ENCODE results near the gene ING4. TPM values are rescaled to one million over a fixed set of nuclear protein-coding genes. Genes with fewer than 3 reads are reported as not detected.

ING4 gene
- total RNA-seq, 2 experiments from 2014 or later, result 24.9 TPM

GRCh38 chr12:6685814-6686213, 22.9 kb upstream of the ING4 start:
- DNase-seq (no peak), ATAC-seq (no peak)
- Mint-ChIP-seq H3K27me3 (ENCODE audit: low read depth) (no peaks in the 10 kb centered on the region), H3K4me3 (no peak overlapping the region), H3K36me3 (ENCODE audit: low read depth) (peaks cover 54% of the 10 kb centered on the region), H3K27ac (no peak overlapping the region), H3K4me1 (ENCODE audit: low read depth) (peaks cover 57% of the 10 kb centered on the region), H3K9me3 (ENCODE audit: insufficient read depth) (no peaks in the 10 kb centered on the region)
- ChIA-PET POLR2A (no interaction called here), CTCF (interaction anchor here (0.9 to 1.6 kb wide), 3 partner anchors 15 to 120 kb away, joined by 3 to 4 read pairs (median 4); no protein-coding TSS in a partner anchor)

- Mint-ChIP-seq H3K4me1 (ENCODE audit: low read depth) (peaks cover 51% of the 10 kb centered on the region), H3K36me3 (ENCODE audit: low read depth) (peaks cover 61% of the 10 kb centered on the region), H3K9me3 (ENCODE audit: insufficient read depth) (no peaks in the 10 kb centered on the region), H3K27ac (peak overlapping the region; percentile 61), H3K27me3 (ENCODE audit: low read depth) (no peaks in the 10 kb centered on the region), H3K4me3 (no peak overlapping the region)
- DNase-seq (peak; percentile 74), ATAC-seq (no peak)
- CTCF ChIA-PET, result interaction anchor here (0.8 to 2.2 kb wide), 31 partner anchors 9 to 261 kb away, joined by 3 to 33 read pairs (median 5); partner anchors contain the start of genes COPS7A and USP5
- POLR2A ChIA-PET, result interaction anchor here (0.7 to 1.5 kb wide), 3 partner anchors 15 to 64 kb away, joined by 3 to 4 read pairs (median 4); partner anchors contain the start of gene LPAR5
Observed at GRCh38 chr12:6684609-6685008, 21.7 kb upstream of the ING4 start.

- ATAC-seq, result no peak
- POLR2A ChIA-PET, result interaction anchor here (1.5 kb wide), 1 partner anchor 12 kb away, joined by 8 read pairs; the partner anchor contains the start of gene ZNF384
Observed at GRCh38 chr12:6676962-6677361, 14.0 kb upstream of the ING4 start.

DNA sequence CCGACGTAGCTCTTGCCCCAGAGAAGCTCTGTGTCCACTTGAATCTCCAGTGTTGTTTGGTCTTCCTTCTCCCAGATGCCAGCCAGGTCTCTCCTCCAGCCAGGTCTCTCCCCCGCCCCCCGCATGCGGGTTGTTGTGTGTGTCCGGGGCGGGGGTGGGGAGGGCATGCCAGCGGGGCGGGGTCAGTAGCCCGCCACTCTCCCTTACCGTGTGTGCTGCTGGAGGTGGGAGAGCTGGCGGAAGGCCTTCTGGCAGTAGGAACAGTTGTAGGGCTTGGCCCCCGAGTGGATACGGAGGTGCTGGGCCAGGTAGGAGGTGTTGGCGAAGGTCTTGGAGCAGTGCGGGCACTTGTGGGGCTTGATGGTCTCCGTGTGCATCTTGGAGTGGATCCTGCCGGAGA, 9.2 kb upstream of the ING4 start:
- H3K4me3 Mint-ChIP-seq, result no peak overlapping the region
- ATAC-seq, result no peak
- POLR2A ChIA-PET, result no interaction called here
- H3K27ac Mint-ChIP-seq, result no peak overlapping the region
- no peaks in the 10 kb centered on the region for H3K27me3 Mint-ChIP-seq (ENCODE audit: low read depth)
- peaks cover 76% of the 10 kb centered on the region for H3K36me3 Mint-ChIP-seq (ENCODE audit: low read depth)
- H3K4me1 Mint-ChIP-seq (ENCODE audit: low read depth), result no peaks in the 10 kb centered on the region
- H3K9me3 Mint-ChIP-seq (ENCODE audit: insufficient read depth), result no peaks in the 10 kb centered on the region
- DNase-seq, result no peak
- CTCF ChIA-PET, result interaction anchor here (1.0 kb wide), 1 partner anchor 12 kb away, joined by 3 read pairs; no protein-coding TSS in a partner anchor

More at GRCh38 chr12:6676962-6677361, 14.0 kb upstream of the ING4 start:
- Mint-ChIP-seq H3K27ac (no peak overlapping the region), H3K4me1 (ENCODE audit: low read depth) (peaks cover 4% of the 10 kb centered on the region), H3K27me3 (ENCODE audit: low read depth) (no peaks in the 10 kb centered on the region), H3K4me3 (no peak overlapping the region), H3K36me3 (ENCODE audit: low read depth) (peaks cover 70% of the 10 kb centered on the region), H3K9me3 (ENCODE audit: insufficient read depth) (no peaks in the 10 kb centered on the region)
- DNase-seq, result no peak
- CTCF ChIA-PET, result interaction anchor here (0.9 kb wide), 1 partner anchor 106 kb away, joined by 4 read pairs; no protein-coding TSS in a partner anchor

DNA sequence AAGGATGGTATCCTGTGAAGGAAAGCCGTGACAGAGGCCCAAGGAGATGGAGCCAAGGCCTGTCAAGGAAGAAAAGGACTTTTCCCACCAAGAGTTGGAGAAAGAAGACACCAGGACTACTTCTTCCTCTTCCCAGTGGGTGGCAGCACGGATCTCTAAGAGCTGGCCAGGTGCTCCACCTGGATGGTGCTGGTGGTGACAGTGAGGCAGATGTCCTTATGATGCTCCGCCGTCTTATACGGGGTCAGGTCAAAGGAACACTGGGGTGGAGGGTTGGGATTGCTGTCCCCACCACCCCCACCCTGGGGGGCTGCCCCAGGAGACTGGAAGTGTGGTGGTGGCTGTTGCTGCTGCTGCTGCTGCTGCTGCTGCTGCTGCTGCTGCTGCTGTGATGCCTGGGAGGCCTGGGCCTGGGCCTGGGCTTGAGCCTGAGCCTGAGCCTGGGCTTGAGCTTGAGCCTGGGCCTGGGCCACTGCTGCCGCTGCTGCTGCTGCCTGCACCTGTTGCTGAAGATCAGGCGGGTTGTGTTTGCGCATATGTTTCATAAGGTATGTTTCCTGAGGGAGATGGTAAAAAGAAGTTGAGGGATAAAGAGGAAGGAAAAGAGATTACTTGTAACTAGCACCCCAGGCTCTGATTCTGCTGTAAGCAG, 4.8 kb upstream of the ING4 start:
- H3K9me3 Mint-ChIP-seq (ENCODE audit: insufficient read depth), result no peaks in the 10 kb centered on the region
- ATAC-seq, result no peak
- no peak for DNase-seq
- H3K27ac Mint-ChIP-seq, result peak overlapping the region; percentile 10
- peaks cover 13% of the 10 kb centered on the region for H3K4me1 Mint-ChIP-seq (ENCODE audit: low read depth)
- H3K36me3 Mint-ChIP-seq (ENCODE audit: low read depth), result peaks cover 66% of the 10 kb centered on the region
- H3K27me3 Mint-ChIP-seq (ENCODE audit: low read depth), result no peaks in the 10 kb centered on the region
- POLR2A ChIA-PET, result no interaction called here
- CTCF ChIA-PET, result interaction anchor here (1.2 to 2.4 kb wide), 2 partner anchors 12 to 17 kb away, joined by 3 to 7 read pairs; no protein-coding TSS in a partner anchor
- H3K4me3 Mint-ChIP-seq, result no peak overlapping the region

- CTCF ChIA-PET, result interaction anchor here (3.0 kb wide), 1 partner anchor 46 kb away, joined by 12 read pairs; no protein-coding TSS in a partner anchor
- Mint-ChIP-seq H3K4me1 (ENCODE audit: low read depth) (peaks cover 22% of the 10 kb centered on the region), H3K9me3 (ENCODE audit: insufficient read depth) (no peaks in the 10 kb centered on the region), H3K4me3 (no peak overlapping the region), H3K36me3 (ENCODE audit: low read depth) (peaks cover 52% of the 10 kb centered on the region), H3K27me3 (ENCODE audit: low read depth) (no peaks in the 10 kb centered on the region), H3K27ac (no peak overlapping the region)
- DNase-seq, result no peak
- POLR2A ChIA-PET, result no interaction called here
- ATAC-seq, result no peak
Observed at GRCh38 chr12:6666211-6666610, 3.3 kb upstream of the ING4 start.

DNA sequence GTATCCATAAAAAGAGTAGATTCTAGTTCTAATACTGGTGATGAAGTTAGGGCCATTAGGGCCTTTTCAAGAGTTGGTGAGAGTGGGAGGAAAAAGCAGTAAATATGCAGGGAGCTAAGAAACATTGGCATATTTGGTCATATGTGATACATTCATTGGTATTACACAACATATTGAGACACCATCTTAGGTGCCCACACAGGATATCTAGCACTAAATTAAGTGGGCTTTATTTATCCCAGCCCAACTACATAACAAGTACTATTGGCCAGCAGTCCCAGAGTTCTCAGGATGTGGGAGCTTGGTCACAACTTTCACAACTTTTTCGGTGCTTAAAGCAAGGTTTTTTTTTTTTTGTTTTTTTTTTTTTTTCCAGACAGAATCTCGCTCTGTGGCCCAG, 2.0 kb upstream of the ING4 start:
- ChIA-PET POLR2A (interaction anchor here (0.6 to 1.7 kb wide), 5 partner anchors 24 to 60 kb away, joined by 3 to 7 read pairs (median 4); partner anchors contain the start of gene ZNF384), CTCF (interaction anchor here (0.7 to 3.0 kb wide), 6 partner anchors 9 to 51 kb away, joined by 3 to 12 read pairs (median 5); partner anchors contain the start of gene ZNF384)
- Mint-ChIP-seq H3K27me3 (ENCODE audit: low read depth) (no peaks in the 10 kb centered on the region), H3K4me3 (no peak overlapping the region), H3K36me3 (ENCODE audit: low read depth) (peaks cover 41% of the 10 kb centered on the region), H3K9me3 (ENCODE audit: insufficient read depth) (no peaks in the 10 kb centered on the region), H3K4me1 (ENCODE audit: low read depth) (peaks cover 22% of the 10 kb centered on the region), H3K27ac (peak overlapping the region; percentile 94)
- DNase-seq (no peak), ATAC-seq (no peak)

DNA sequence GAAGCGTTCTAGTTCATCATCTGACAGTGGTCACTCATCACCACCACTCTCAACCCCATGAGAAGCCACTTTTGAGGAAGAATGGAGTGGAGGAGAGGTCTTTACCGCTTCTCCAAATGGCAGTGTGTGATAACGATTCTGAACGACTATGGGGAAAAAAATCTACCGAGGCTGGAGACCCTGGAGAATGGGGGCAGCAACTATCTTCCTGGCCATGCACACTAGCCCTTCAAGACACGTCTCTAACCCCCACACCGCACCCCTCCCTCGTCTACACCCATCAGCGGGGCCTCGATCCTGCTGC, 365 bp downstream of the ING4 start:
- Mint-ChIP-seq H3K27ac (peak overlapping the region; percentile 94), H3K4me1 (ENCODE audit: low read depth) (peaks cover 22% of the 10 kb centered on the region), H3K36me3 (ENCODE audit: low read depth) (peaks cover 27% of the 10 kb centered on the region), H3K27me3 (ENCODE audit: low read depth) (no peaks in the 10 kb centered on the region), H3K4me3 (peak overlapping the region; percentile 86), H3K9me3 (ENCODE audit: insufficient read depth) (no peaks in the 10 kb centered on the region)
- CTCF ChIA-PET, result no interaction called here
- POLR2A ChIA-PET, result interaction anchor here (0.6 to 0.9 kb wide), 2 partner anchors 27 to 57 kb away, joined by 3 read pairs; partner anchors contain the start of gene ZNF384
- no peak for DNase-seq
- peak; percentile 66 for ATAC-seq

GRCh38 chr12:6653987-6654386, 8.9 kb downstream of the ING4 start:
- H3K27me3 Mint-ChIP-seq (ENCODE audit: low read depth), result no peaks in the 10 kb centered on the region
- ATAC-seq, result no peak
- no peak overlapping the region for H3K4me3 Mint-ChIP-seq
- POLR2A ChIA-PET, result interaction anchor here (1.7 kb wide), 1 partner anchor 18 kb away, joined by 3 read pairs; the partner anchor contains the start of gene LPAR5
- no peak for DNase-seq
- H3K36me3 Mint-ChIP-seq (ENCODE audit: low read depth), result peaks cover 28% of the 10 kb centered on the region
- no peaks in the 10 kb centered on the region for H3K9me3 Mint-ChIP-seq (ENCODE audit: insufficient read depth)
- no peak overlapping the region for H3K27ac Mint-ChIP-seq
- H3K4me1 Mint-ChIP-seq (ENCODE audit: low read depth), result no peaks in the 10 kb centered on the region
- CTCF ChIA-PET, result no interaction called here

GRCh38 chr12:6653342-6653741, 9.6 kb downstream of the ING4 start:
- no peak overlapping the region for H3K27ac Mint-ChIP-seq
- H3K27me3 Mint-ChIP-seq (ENCODE audit: low read depth), result no peaks in the 10 kb centered on the region
- ChIA-PET CTCF (no interaction called here), POLR2A (interaction anchor here (0.6 kb wide), 1 partner anchor 41 kb away, joined by 3 read pairs; no protein-coding TSS in a partner anchor)
- H3K9me3 Mint-ChIP-seq (ENCODE audit: insufficient read depth), result no peaks in the 10 kb centered on the region
- DNase-seq (no peak), ATAC-seq (no peak)
- no peaks in the 10 kb centered on the region for H3K4me1 Mint-ChIP-seq (ENCODE audit: low read depth)
- no peak overlapping the region for H3K4me3 Mint-ChIP-seq
- peaks cover 25% of the 10 kb centered on the region for H3K36me3 Mint-ChIP-seq (ENCODE audit: low read depth)

DNA sequence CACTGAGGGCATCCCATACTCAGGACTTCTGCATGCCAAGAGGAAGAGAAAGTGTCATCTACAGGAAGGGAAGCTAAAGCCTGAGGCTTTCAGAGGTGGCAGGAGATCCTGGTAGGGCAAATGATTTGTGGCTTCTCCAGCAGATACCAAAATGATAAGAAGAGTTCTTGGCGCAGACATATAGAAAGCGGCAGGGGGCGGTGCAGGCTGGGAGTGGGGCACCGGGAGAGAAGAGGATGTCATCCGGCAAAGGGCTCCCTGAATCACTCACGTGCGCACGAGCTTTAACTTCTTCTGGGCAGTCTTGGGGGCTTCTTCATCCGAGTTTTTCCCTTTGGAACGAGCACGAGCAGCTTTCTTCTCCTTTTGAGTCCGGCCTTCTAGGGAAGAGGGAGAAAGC, 10.5 kb downstream of the ING4 start:
- ChIA-PET POLR2A (interaction anchor here (0.9 kb wide), 1 partner anchor 17 kb away, joined by 3 read pairs; the partner anchor contains the start of gene LPAR5), CTCF (no interaction called here)
- H3K36me3 Mint-ChIP-seq (ENCODE audit: low read depth), result peaks cover 31% of the 10 kb centered on the region
- no peak overlapping the region for H3K4me3 Mint-ChIP-seq
- H3K4me1 Mint-ChIP-seq (ENCODE audit: low read depth), result no peaks in the 10 kb centered on the region
- no peaks in the 10 kb centered on the region for H3K27me3 Mint-ChIP-seq (ENCODE audit: low read depth)
- ATAC-seq (no peak), DNase-seq (no peak)
- H3K9me3 Mint-ChIP-seq (ENCODE audit: insufficient read depth), result no peaks in the 10 kb centered on the region
- no peak overlapping the region for H3K27ac Mint-ChIP-seq

DNA sequence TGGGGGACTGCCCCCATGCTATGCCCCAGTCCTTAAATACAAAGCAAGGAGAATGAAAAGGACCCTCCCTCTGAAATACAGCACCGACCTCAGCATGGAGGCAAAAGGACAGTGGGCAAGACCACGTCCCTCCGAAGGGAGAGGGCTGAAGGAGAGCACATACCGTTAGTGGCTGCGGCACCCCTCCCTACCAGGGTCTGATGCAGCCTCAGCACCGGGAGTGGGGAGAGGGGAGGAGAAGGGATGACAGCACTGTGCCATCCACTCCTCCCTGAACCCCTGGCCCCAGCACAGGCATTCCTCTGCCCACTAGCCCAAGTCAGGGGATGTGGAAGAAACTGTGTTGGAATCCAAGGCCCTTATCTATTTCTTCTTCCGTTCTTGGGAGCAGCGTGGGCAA, 12.1 kb downstream of the ING4 start:
- Mint-ChIP-seq H3K9me3 (ENCODE audit: insufficient read depth) (no peaks in the 10 kb centered on the region), H3K27me3 (ENCODE audit: low read depth) (no peaks in the 10 kb centered on the region), H3K27ac (no peak overlapping the region), H3K4me1 (ENCODE audit: low read depth) (peaks cover 9% of the 10 kb centered on the region), H3K4me3 (no peak overlapping the region), H3K36me3 (ENCODE audit: low read depth) (peaks cover 36% of the 10 kb centered on the region)
- ATAC-seq (no peak), DNase-seq (no peak)
- POLR2A ChIA-PET, result interaction anchor here (1.0 kb wide), 1 partner anchor 44 kb away, joined by 3 read pairs; no protein-coding TSS in a partner anchor
- CTCF ChIA-PET, result no interaction called here
